GM12874 (cell line): ENCODE measurements around the gene EIF2A.

Source experiments
- TF ChIP-seq, protein P1 (sequence below): IDR thresholded peaks from 2 replicates; pipeline ENCODE4 v1.5.1; 2011; ENCODE audit warnings: low read depth, mild to moderate bottlenecking, control low read depth, low read length, moderate library complexity; ENCODE audit not compliant: insufficient read depth

Gene EIF2A

DNA sequence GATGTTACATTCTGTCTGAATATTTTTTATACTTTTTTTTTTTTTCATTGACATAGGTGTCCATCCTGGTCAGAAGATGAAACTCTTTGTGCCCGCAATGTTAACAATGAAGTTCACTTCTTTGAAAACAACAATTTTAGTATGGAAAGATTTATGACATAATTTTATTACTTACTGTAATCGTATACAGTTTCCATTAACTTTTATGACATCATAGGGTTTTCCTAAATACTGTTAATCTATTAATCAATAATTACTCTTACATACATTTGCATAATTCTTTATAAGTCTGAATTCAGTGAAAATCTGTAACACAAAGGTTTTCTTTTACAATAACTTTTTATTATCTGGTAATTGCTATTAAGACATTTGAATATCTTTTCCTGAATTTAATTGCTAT, 17.7 kb downstream of the EIF2A start:
- TF ChIP-seq, protein P1, sequence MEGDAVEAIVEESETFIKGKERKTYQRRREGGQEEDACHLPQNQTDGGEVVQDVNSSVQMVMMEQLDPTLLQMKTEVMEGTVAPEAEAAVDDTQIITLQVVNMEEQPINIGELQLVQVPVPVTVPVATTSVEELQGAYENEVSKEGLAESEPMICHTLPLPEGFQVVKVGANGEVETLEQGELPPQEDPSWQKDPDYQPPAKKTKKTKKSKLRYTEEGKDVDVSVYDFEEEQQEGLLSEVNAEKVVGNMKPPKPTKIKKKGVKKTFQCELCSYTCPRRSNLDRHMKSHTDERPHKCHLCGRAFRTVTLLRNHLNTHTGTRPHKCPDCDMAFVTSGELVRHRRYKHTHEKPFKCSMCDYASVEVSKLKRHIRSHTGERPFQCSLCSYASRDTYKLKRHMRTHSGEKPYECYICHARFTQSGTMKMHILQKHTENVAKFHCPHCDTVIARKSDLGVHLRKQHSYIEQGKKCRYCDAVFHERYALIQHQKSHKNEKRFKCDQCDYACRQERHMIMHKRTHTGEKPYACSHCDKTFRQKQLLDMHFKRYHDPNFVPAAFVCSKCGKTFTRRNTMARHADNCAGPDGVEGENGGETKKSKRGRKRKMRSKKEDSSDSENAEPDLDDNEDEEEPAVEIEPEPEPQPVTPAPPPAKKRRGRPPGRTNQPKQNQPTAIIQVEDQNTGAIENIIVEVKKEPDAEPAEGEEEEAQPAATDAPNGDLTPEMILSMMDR: no peak

DNA sequence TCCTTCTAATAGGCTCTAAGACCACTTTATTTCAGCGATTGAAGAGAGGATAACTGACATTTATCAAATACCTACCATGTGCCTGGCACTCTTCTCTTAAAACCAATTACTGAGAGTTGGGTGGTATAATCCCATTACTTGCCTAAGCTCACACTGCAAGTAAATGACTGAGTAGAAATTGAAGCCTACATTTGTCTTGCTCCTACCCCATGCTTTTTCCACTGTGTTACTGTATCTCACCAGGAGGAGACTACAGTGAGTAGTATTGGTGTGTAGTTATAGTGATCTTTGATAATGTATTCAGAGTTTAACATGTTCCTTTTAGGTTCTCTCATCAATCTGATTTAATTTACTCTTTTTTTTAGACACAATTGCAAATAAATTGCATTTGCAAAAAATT, 20.7 kb downstream of the EIF2A start:
- TF ChIP-seq, protein P1: no peak

DNA sequence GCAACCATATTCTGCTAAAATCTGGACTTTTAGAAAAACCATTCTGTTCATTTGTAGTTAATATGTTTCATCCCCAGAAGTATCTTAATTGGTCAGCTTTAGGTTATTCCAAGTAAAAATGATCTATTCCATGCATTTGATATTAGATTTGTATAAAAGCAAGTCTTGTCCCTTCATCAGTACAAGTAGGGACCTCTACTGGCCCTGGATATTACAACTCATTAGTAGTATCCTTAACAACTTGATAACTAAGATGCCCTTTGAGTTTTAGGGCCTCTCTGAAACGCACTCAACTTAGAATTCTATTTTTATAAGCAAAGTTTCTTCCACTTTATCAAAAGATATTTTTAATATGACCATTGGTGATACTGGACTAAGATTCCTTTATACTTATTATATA, 31.3 kb downstream of the EIF2A start:
- TF ChIP-seq, protein P1: no peak

DNA sequence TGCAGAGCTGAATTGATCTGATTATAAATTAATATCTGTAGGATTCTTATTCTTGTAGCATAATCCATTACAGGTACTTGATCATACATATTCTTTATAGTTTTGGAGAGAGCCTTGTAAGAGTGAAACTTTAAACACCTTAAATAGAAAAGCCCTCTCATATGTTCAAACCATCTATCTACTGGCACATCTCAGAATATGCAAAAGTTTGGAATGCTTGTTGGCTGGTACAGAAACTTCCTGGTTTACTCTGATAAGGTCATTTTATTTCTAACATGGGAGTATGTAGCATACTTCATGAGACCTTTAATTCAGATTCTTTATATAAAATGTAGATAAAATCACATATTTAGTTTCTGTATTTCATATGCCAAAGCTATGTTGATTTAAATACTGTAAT, 34.6 kb downstream of the EIF2A start:
- TF ChIP-seq, protein P1: no peak

DNA sequence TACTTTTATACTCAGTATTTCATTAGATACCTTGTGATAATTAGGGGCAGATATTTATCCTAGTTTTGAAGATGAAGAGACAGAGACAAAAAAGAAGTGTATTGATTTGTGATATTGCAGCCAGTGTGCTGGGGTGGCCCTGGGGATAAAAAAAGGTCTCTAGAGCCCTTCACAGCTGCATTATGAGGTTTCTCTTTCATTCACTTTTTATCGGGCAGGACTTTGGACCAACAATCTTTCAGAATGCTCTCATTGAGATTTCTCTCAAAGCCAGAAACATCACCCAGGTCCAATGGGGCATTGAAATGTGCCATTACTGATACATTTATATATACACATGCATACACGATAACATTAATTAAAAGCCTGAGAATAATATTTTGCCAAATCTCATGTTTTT, 36.0 kb downstream of the EIF2A start:
- TF ChIP-seq, protein P1: no peak

DNA sequence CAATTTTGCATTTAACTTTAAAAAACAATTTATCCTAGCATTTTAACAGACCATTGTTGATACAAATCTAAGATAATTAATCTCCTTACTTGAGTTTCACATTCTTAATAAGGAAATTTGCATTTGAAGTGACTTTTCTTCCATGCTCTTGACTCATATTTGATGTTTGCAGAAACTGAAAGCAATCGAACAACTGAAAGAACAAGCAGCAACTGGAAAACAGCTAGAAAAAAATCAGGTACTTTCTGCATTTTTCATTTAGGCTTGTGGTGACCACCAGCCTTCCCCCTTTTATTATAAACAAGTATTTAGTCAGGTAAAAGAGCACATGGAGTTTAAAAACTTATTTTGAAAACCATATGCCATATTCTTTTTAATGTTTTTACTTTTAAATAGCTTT, 36.4 kb downstream of the EIF2A start:
- TF ChIP-seq, protein P1: no peak

DNA sequence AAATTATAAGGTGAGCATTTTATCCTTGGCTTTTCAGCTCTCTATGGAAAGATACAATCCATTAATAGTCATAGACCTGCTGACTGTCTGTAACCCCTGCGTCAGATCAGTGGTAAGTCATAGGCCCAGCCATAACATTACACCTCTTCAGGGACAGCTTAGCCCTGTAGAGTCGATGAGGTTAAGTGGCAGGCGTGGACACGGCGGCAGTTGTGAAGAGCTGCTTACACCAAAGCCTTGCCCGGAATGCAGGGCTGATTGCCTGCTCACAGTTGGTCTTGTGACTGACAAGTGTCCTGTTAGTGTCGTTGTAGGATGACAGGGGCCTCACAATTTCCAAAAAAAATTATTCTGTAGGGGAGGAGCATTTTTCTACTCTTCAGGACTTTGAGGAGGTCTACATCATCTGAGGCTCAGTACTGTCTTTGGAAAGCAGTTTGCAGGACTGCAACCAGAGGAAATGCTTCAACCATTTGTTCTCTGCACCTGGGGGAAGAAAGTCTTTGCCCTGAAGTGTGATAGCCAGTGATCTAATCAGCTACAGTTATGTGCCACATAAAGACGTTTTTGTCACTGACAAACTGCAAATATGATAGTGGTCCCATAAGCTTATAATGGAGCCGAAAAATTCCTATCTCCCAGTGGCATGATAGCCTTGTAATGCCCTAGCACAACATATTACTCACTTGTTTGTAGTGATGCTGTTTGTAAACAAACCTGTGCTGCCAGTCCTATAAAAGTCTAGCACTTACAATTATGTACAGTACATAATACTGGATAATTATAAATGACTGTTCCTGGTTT, 41.6 kb downstream of the EIF2A start:
- TF ChIP-seq, protein P1: no peak
